GM18868 (cell line): ENCODE measurements around the gene RHAG.

Experiments
- ATAC-seq: cut with Tn5 transposase; IDR thresholded peaks from one replicate; pipeline ENCODE4 v1.9.1; 2021; ENCODE audit warnings: mild to moderate bottlenecking, moderate library complexity; ENCODE audit not compliant: unreplicated experiment

RHAG gene

GRCh38 chr6:49565855-49566254, 70.8 kb downstream of the RHAG start:
- ATAC-seq: no peak

- ATAC-seq: no peak
These were observed 71.4 kb downstream of the RHAG start for GRCh38 chr6:49565261-49565660.

GRCh38 chr6:49564552-49564951, 72.1 kb downstream of the RHAG start:
- no peak for ATAC-seq

DNA sequence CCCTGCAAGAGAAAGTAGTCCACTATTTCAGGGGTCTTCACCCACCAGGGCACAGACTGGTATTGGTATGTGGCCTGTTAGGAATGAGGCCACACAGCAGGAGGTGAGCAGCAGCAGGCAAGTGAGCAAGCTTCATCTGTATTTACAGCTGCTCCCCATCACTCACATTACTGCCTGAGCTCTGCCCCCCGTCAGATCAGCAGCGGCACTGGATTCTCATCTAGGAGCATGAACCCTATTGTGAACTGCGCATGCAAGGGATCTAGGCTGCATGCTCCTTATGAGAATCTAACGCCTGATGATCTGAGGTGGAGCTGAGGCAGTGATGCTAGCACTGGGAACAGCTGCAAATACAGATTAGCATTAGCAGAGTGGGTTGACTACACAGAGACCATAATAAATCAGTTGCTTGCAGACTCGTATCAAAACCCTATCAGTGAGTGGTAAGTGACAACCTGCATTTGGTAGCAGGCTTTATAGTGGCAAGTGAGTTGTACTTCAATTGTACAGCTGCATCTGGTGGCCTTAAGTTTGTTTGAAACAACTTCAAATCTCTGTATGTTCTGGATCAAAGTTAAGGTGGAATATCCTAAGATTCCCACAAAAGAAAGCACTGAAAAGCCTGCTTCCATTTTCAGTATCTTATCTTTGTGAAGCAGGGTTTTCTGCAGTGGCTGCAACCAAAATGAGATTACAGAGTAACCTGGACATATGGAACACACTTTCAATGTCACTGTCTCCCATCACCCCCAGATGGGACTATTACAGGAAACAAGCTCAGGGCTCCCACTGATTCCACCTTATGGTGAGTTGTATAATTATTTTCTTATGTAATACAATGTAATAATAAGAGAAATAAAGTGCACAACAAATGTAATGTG, 73.4 kb downstream of the RHAG start:
- no peak for ATAC-seq

DNA sequence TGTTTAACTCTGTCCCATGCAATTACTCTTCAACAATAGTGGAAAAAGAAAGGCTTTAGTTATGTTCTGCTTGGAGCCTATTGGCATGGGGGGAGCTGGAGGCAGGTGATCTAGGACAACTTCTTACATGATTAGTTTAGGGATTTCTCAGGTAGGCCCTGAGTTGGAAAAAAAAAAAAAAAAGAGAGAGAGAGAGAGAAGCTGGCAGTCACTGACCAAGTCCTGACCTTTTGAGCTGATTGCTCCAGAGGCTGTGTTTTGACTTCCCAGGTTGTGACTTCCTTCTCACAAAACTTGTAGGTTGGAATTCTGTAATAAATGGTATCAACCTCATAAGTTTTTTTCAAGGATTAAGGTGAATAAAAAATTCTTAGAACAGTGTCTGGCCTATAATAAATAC, 78.4 kb downstream of the RHAG start:
- no peak for ATAC-seq

DNA sequence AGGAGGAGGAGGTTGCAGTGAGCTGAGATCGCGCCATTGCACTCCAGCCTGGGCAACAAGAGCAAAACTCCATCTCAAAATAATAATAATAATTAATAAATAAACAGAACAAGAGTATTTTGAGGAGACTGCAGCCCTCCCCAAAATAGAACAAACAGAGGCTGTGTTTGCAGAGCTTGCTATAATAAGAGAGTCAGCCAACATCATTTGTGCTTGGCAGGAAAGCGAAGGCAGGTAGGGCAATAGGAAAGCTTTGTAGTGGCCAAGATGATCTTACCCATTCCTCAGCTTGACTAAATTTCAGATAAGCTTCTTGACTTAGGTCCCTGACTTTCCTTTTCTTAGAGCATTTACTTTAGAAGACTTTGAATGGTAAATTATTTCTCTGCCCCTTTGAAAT, 79.5 kb downstream of the RHAG start:
- ATAC-seq: no peak

GRCh38 chr6:49556429-49556837, 80.2 kb downstream of the RHAG start:
- peak; percentile 60 for ATAC-seq

DNA sequence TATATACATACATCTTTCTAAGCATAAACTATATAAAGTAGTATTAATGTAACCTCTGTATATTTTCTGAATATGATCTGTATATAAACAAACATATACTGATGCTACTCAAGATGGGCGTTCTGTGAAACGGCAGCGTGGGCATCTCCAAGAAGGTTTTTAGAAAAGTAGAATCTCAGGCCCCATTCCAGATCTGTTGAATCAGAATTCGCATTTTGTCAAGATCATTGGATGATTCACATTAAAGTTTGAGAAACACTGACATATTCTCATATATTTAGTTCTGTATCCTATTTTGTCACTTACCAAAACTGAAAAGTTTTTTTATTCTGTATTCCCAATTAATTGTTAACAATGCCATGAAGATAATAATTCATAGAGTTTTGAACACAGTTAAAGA, 80.7 kb downstream of the RHAG start:
- ATAC-seq: no peak
